Measurements from ENCODE around the gene ANKH.

The ANKH gene

GRCh38 chr5:14702238-14702839 lies 169.2 kb downstream of the ANKH start:
- Histone ChIP-seq H3K9me3 (ENCODE audit: low read depth, low read length) (no peaks in the 10 kb centered on the region), H3K4me3 (no peak overlapping the region), H3K9ac (ENCODE audit: insufficient read length) (no peak overlapping the region), H3K36me3 (ENCODE audit: insufficient read depth, low read length) (no peaks in the 10 kb centered on the region), H3K27ac (no peak overlapping the region)
- no peak for DNase-seq (ENCODE audit: low read depth, low spot score)
- TF ChIP-seq EZH2 (IDR thresholded peaks at IDR 0.05) (no peak), POLR2AphosphoS5 (IDR thresholded peaks at IDR 0.05; ENCODE audit: borderline replicate concordance, low read depth, low read length) (no peak), FOXP2 (optimal IDR thresholded peaks at IDR 0.05; ENCODE audit: control extremely low read depth, extremely low read length, insufficient read depth) (no peak)

- no peak overlapping the region for H3K9ac ChIP-seq (ENCODE audit: insufficient read length)
- no peak overlapping the region for H3K4me3 ChIP-seq
- DNase-seq (ENCODE audit: low read depth, low spot score): no peak
- TF ChIP-seq EZH2 (IDR thresholded peaks at IDR 0.05) (no peak), POLR2AphosphoS5 (IDR thresholded peaks at IDR 0.05; ENCODE audit: borderline replicate concordance, low read depth, low read length) (no peak), FOXP2 (optimal IDR thresholded peaks at IDR 0.05; ENCODE audit: control extremely low read depth, extremely low read length, insufficient read depth) (no peak)
- no peaks in the 10 kb centered on the region for H3K9me3 ChIP-seq (ENCODE audit: low read depth, low read length)
- no peak overlapping the region for H3K27ac ChIP-seq
- H3K36me3 ChIP-seq (ENCODE audit: insufficient read depth, low read length): no peaks in the 10 kb centered on the region
Observed at GRCh38 chr5:14701556-14701955, 170.0 kb downstream of the ANKH start.

GRCh38 chr5:14700478-14701436 lies 170.8 kb downstream of the ANKH start:
- TF ChIP-seq FOXP2 (optimal IDR thresholded peaks at IDR 0.05; ENCODE audit: control extremely low read depth, extremely low read length, insufficient read depth) (no peak), EZH2 (IDR thresholded peaks at IDR 0.05) (no peak), POLR2AphosphoS5 (IDR thresholded peaks at IDR 0.05; ENCODE audit: borderline replicate concordance, low read depth, low read length) (no peak)
- H3K9me3 ChIP-seq (ENCODE audit: low read depth, low read length): no peaks in the 10 kb centered on the region
- no peak for DNase-seq (ENCODE audit: low read depth, low spot score)
- no peaks in the 10 kb centered on the region for H3K36me3 ChIP-seq (ENCODE audit: insufficient read depth, low read length)
- H3K9ac ChIP-seq (ENCODE audit: insufficient read length): no peak overlapping the region
- no peak overlapping the region for H3K4me3 ChIP-seq
- H3K27ac ChIP-seq: no peak overlapping the region

- Histone ChIP-seq H3K4me3 (no peak overlapping the region), H3K9me3 (ENCODE audit: low read depth, low read length) (no peaks in the 10 kb centered on the region), H3K27ac (no peak overlapping the region), H3K36me3 (ENCODE audit: insufficient read depth, low read length) (no peaks in the 10 kb centered on the region), H3K9ac (ENCODE audit: insufficient read length) (no peak overlapping the region)
- DNase-seq (ENCODE audit: low read depth, low spot score): no peak
- TF ChIP-seq EZH2 (IDR thresholded peaks at IDR 0.05) (no peak), POLR2AphosphoS5 (IDR thresholded peaks at IDR 0.05; ENCODE audit: borderline replicate concordance, low read depth, low read length) (no peak), FOXP2 (optimal IDR thresholded peaks at IDR 0.05; ENCODE audit: control extremely low read depth, extremely low read length, insufficient read depth) (no peak)
Observed at GRCh38 chr5:14699807-14700400, 171.7 kb downstream of the ANKH start.

GRCh38 chr5:14699159-14699558 lies 172.4 kb downstream of the ANKH start:
- no peak for TF ChIP-seq FOXP2 (optimal IDR thresholded peaks at IDR 0.05; ENCODE audit: control extremely low read depth, extremely low read length, insufficient read depth)
- TF ChIP-seq EZH2 (IDR thresholded peaks at IDR 0.05): no peak
- TF ChIP-seq POLR2AphosphoS5 (IDR thresholded peaks at IDR 0.05; ENCODE audit: borderline replicate concordance, low read depth, low read length): no peak
- Histone ChIP-seq H3K27ac (no peak overlapping the region), H3K36me3 (ENCODE audit: insufficient read depth, low read length) (no peaks in the 10 kb centered on the region), H3K4me3 (no peak overlapping the region), H3K9me3 (ENCODE audit: low read depth, low read length) (no peaks in the 10 kb centered on the region), H3K9ac (ENCODE audit: insufficient read length) (no peak overlapping the region)
- DNase-seq (ENCODE audit: low read depth, low spot score): no peak

- Histone ChIP-seq H3K9ac (ENCODE audit: insufficient read length) (no peak overlapping the region), H3K36me3 (ENCODE audit: insufficient read depth, low read length) (peaks cover 4% of the 10 kb centered on the region)
- no peak for TF ChIP-seq POLR2AphosphoS5 (IDR thresholded peaks at IDR 0.05; ENCODE audit: borderline replicate concordance, low read depth, low read length)
- TF ChIP-seq EZH2 (IDR thresholded peaks at IDR 0.05): no peak
- no peak for TF ChIP-seq FOXP2 (optimal IDR thresholded peaks at IDR 0.05; ENCODE audit: control extremely low read depth, extremely low read length, insufficient read depth)
Observed at GRCh38 chr5:14698495-14698894, 173.1 kb downstream of the ANKH start.

GRCh38 chr5:14696851-14697250 lies 174.7 kb downstream of the ANKH start:
- Histone ChIP-seq H3K9me3 (ENCODE audit: low read depth, low read length) (no peaks in the 10 kb centered on the region), H3K36me3 (ENCODE audit: insufficient read depth, low read length) (peaks cover 18% of the 10 kb centered on the region), H3K27ac (no peak overlapping the region), H3K4me3 (no peak overlapping the region), H3K9ac (ENCODE audit: insufficient read length) (no peak overlapping the region)
- TF ChIP-seq EZH2 (IDR thresholded peaks at IDR 0.05) (no peak), FOXP2 (optimal IDR thresholded peaks at IDR 0.05; ENCODE audit: control extremely low read depth, extremely low read length, insufficient read depth) (no peak), POLR2AphosphoS5 (IDR thresholded peaks at IDR 0.05; ENCODE audit: borderline replicate concordance, low read depth, low read length) (no peak)
- no peak for DNase-seq (ENCODE audit: low read depth, low spot score)

More at GRCh38 chr5:14698495-14698894, 173.1 kb downstream of the ANKH start:
- H3K4me3 ChIP-seq: no peak overlapping the region
- H3K27ac ChIP-seq: no peak overlapping the region
- H3K9me3 ChIP-seq (ENCODE audit: low read depth, low read length): no peaks in the 10 kb centered on the region
- DNase-seq (ENCODE audit: low read depth, low spot score): no peak

- TF ChIP-seq EZH2 (IDR thresholded peaks at IDR 0.05) (no peak), FOXP2 (optimal IDR thresholded peaks at IDR 0.05; ENCODE audit: control extremely low read depth, extremely low read length, insufficient read depth) (no peak), POLR2AphosphoS5 (IDR thresholded peaks at IDR 0.05; ENCODE audit: borderline replicate concordance, low read depth, low read length) (no peak)
- no peak overlapping the region for H3K27ac ChIP-seq
- no peaks in the 10 kb centered on the region for H3K9me3 ChIP-seq (ENCODE audit: low read depth, low read length)
- H3K36me3 ChIP-seq (ENCODE audit: insufficient read depth, low read length): peaks cover 20% of the 10 kb centered on the region
- no peak overlapping the region for H3K9ac ChIP-seq (ENCODE audit: insufficient read length)
- no peak overlapping the region for H3K4me3 ChIP-seq
- DNase-seq (ENCODE audit: low read depth, low spot score): no peak
Observed at GRCh38 chr5:14696057-14696456, 175.5 kb downstream of the ANKH start.

Data from SK-N-MC (cell line).